B cell (primary cell): ENCODE measurements around the gene COX6B1.

Experiments used
- CTCF ChIP-seq: fragments of 200-600 bp; IDR thresholded peaks from one replicate; pipeline ENCODE4 v1.8.0; 2022; ENCODE audit warnings: antibody characterized with exemption, mild to moderate bottlenecking
- EZH2 ChIP-seq: IDR thresholded peaks from 2 replicates; pipeline ENCODE4 v1.6.1; 2012; ENCODE audit warnings: borderline replicate concordance, low read depth, mild to moderate bottlenecking, moderate library complexity, low read length; ENCODE audit not compliant: insufficient read depth, poor library complexity, severe bottlenecking

- TF ChIP-seq CTCF, result no peak
- TF ChIP-seq EZH2, result no peak
These were observed 55.2 kb downstream of the COX6B1 start for GRCh38 chr19:35703343-35703742.
